HG03469 (cell line): ENCODE results near the gene ARL8A.
"Not testable (repeated sequence)": the region's sequence is repeated elsewhere in the genome, so short reads cannot be mapped to it uniquely, and the experiment has no call there.

Experiments used
- ATAC-seq: cut with Tn5 transposase; IDR thresholded peaks from one replicate; pipeline ENCODE4 v1.9.1; 2021; ENCODE audit warnings: mild to moderate bottlenecking, moderate library complexity, moderate number of reproducible peaks; ENCODE audit not compliant: unreplicated experiment

ARL8A gene

GRCh38 chr1:202143011-202143767, 1.3 kb downstream of the ARL8A start:
- no peak for ATAC-seq

- not testable (repeated sequence) for ATAC-seq
Measured at GRCh38 chr1:202141468-202141867, 3.1 kb downstream of the ARL8A start.

GRCh38 chr1:202140833-202141232, 3.7 kb downstream of the ARL8A start:
- ATAC-seq: no peak

- ATAC-seq: no peak
Measured at GRCh38 chr1:202135221-202135721, 9.3 kb downstream of the ARL8A start.

- no peak for ATAC-seq
Measured at GRCh38 chr1:202134645-202135172, 9.8 kb downstream of the ARL8A start.

GRCh38 chr1:202133989-202134388, 10.5 kb downstream of the ARL8A start:
- no peak for ATAC-seq

- no peak for ATAC-seq
Measured at GRCh38 chr1:202133496-202133895, 11.0 kb downstream of the ARL8A start.

- no peak for ATAC-seq
Measured at GRCh38 chr1:202133001-202133400, 11.5 kb downstream of the ARL8A start.

GRCh38 chr1:202131956-202132821, 12.3 kb downstream of the ARL8A start:
- ATAC-seq: no peak

- ATAC-seq: no peak
Measured at GRCh38 chr1:202130816-202131522, 13.6 kb downstream of the ARL8A start.

GRCh38 chr1:202130297-202130721, 14.2 kb downstream of the ARL8A start:
- no peak for ATAC-seq

- no peak for ATAC-seq
Measured at GRCh38 chr1:202129453-202130296, 14.9 kb downstream of the ARL8A start.

- ATAC-seq: no peak
Measured at GRCh38 chr1:202127836-202128622, 16.5 kb downstream of the ARL8A start.

GRCh38 chr1:202127061-202127460, 17.5 kb downstream of the ARL8A start:
- no peak for ATAC-seq

- ATAC-seq: no peak
Measured at GRCh38 chr1:202126426-202126825, 18.1 kb downstream of the ARL8A start.

- no peak for ATAC-seq
Measured at GRCh38 chr1:202125611-202126010, 18.9 kb downstream of the ARL8A start.

GRCh38 chr1:202124142-202124541, 20.4 kb downstream of the ARL8A start:
- ATAC-seq: no peak

- ATAC-seq: no peak
Measured at GRCh38 chr1:202123336-202123813, 21.2 kb downstream of the ARL8A start.
